ENCODE results near the gene CDK6.

- TF ChIP-seq CTCF (IDR thresholded peaks at IDR 0.05 in 2 of 3, conservative IDR thresholded peaks at IDR 0.05 in 1 of 3; ENCODE audit: control insufficient read depth in 2 of 3, extremely low read depth in 1 of 3, insufficient read depth in 1 of 3, low read depth in 3 of 3, low read length in 3 of 3) (no peak), USF2 (IDR thresholded peaks at IDR 0.05; ENCODE audit: borderline replicate concordance, low read depth, low read length) (no peak), SUZ12 (IDR thresholded peaks at IDR 0.05; ENCODE audit: unreplicated experiment) (no peak), ETV6 (conservative IDR thresholded peaks at IDR 0.05 in 1 of 2, IDR thresholded peaks at IDR 0.05 in 1 of 2; ENCODE audit: borderline replicate concordance in 1 of 2, low read depth in 1 of 2) (no peak), BRCA1 (IDR thresholded peaks at IDR 0.05; ENCODE audit: low read depth, low read length) (no peak), NRF1 (conservative IDR thresholded peaks at IDR 0.05; ENCODE audit: low read depth, low read length) (no peak)
Observed at GRCh38 chr7:92705831-92706230, 130.5 kb downstream of the CDK6 start.

All from GM12878 (cell line).